GM12865 (cell line): ENCODE results near the gene TRPT1.
A peak's percentile ranks its signal among the peaks of the same experiment; 100 is the strongest.

Source experiments
- DNase-seq: peaks from one replicate; pipeline ENCODE4 v3.0.0; 2010; ENCODE audit warnings: low read depth
- H3K4me3 ChIP-seq: 2 replicates; pipeline ENCODE4 v1.5.1; 2011; ENCODE audit warnings: mild to moderate bottlenecking, low read depth, low read length, control low read depth
- CTCF ChIP-seq: IDR thresholded peaks from 2 replicates; pipeline ENCODE4 v1.5.1; 2011; ENCODE audit warnings: low read length, control low read depth, low read depth, inconsistent platforms; ENCODE audit not compliant: insufficient read depth; ENCODE audit errors: missing control alignments

TRPT1 gene

DNA sequence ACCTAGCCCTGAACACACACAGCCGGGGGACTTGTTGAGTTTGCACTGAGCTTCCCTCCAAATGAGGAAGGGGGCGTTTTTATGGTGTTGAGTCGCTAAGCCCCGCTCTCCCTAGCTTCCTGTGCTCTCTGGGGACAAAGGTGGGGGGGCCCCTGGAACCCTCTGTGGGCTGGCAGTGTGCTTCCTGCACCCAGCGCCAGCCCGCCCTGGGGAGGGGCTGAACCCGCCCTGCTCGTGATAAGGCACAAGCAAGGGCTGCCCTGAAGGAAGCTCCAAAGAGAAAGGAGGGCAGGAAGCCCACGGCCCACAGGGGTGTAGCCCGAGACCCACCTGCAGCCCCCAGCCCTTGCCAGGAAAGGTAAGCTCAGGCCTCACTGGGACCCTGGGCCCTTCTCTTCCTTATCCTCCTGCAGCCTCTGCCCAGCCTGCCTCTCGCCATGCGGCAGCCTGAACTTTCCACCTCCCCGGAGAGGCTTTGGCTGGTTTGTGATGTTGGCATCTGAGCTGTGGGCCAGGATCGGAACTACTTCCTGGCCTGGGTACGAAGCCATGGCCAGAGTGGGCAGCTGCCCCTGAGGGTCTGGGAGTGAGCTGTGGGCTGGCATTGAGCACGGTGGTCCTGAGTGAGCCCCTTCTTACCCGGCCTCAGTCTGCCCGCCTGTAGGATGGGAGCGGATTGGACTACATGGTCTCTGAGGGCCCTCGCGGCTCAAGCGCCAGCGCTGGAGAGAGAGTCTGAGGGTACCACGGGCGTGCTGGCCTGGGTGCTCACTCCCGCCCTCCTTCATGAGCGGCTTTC lies 19.3 kb downstream of the TRPT1 start, which contains the start of gene FERMT3:
Gene FERMT3 (plus strand): TSS at position 265 of the 799 bp plus-strand sequence. CDS start 644 bp downstream, outside the sequence.
- DNase-seq = peak; percentile 84
- H3K4me3 ChIP-seq = peak within 1 kb of the TSS; percentile 65
- TF ChIP-seq CTCF = no peak

- no peak overlapping the region for H3K4me3 ChIP-seq
- DNase-seq = peak; percentile 87
- peak; percentile 67 for TF ChIP-seq CTCF
Measured at GRCh38 chr11:64204464-64204989, 21.5 kb downstream of the TRPT1 start.

DNA sequence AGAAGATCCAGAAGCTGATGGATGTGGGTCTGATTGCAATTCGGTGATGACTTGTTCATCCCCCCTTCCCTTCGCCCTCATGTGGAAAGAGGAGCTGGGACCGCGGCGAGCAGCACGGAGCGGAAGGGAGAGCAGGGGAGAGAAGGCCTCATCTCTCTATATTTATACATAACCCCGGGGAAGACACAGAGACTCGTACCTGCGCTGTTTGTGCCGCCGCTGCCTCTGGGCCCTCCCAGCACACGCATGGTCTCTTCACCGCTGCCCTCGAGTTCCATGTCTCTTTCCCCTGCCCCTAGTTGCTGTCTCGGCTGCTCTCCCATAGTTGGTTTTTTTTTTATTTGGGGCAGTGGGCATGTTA lies 21.9 kb downstream of the TRPT1 start:
- TF ChIP-seq CTCF = no peak
- DNase-seq = no peak
- H3K4me3 ChIP-seq = no peak overlapping the region

DNA sequence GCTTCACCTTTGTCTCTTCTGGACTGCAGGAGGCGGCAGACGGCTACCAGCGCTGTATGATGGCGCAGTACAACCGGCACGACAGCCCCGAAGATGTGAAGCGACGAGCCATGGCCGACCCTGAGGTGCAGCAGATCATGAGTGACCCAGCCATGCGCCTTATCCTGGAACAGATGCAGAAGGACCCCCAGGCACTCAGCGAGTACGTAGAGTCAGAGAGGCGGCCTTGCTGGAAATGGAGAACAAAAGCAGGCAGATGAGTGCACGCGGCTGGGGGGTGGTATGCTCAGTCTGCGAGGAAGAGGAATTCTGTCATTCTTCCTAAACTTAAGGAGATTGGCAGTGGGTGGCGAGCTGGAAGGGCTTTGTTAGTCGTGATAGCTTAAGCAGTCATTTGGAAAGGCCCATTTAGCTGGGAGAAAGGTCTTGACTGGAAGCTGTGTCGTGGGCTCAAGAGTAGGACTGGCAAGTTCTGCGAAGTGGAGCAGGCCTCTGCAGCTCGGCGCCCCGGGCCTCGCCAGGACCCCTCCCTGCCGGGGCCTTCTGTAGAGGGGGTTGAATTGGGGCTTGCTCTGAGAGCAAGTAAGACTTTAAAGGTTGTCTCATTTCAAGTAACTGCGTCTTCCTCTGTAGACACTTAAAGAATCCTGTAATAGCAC lies 22.4 kb downstream of the TRPT1 start:
- no peak for DNase-seq
- no peak for TF ChIP-seq CTCF
- no peak overlapping the region for H3K4me3 ChIP-seq

DNA sequence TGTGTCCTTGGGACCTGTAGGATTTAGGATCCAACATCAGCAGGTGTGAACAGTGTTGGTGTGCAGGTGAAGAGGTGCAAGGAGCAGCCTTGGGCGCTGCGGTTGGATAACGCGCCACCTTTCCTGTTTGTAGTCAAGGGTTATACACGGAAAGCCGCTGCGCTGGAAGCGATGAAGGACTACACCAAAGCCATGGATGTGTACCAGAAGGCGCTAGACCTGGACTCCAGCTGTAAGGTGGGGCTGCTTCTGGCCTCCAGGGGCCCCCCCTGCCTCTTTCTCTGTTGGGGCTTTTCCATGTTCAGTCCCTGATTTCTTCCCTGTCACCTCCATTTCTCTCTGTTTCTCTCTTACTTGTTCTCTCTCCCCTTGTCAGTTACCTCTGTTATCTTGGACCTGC lies 23.0 kb downstream of the TRPT1 start:
- no peak overlapping the region for H3K4me3 ChIP-seq
- TF ChIP-seq CTCF = no peak
- no peak for DNase-seq

GRCh38 chr11:64201543-64201942 lies 24.4 kb downstream of the TRPT1 start:
- H3K4me3 ChIP-seq = no peak overlapping the region
- no peak for TF ChIP-seq CTCF

More at GRCh38 chr11:64201543-64201942, 24.4 kb downstream of the TRPT1 start:
- no peak for DNase-seq
